ENCODE measurements around the gene TRAK1. TPM values are rescaled to one million over a fixed set of nuclear protein-coding genes. Genes with fewer than 3 reads are reported as not detected.
A peak's percentile ranks its signal among the peaks of the same experiment; 100 is the strongest.

Gene TRAK1
- total RNA-seq, 1 donor from 2014 or later = 37.5 TPM

GRCh38 chr3:42194943-42195510, 103.9 kb downstream of the TRAK1 start:
- Histone ChIP-seq H3K4me3 (no peak overlapping the region), H3K27me3 (no peaks in the 10 kb centered on the region), H3K36me3 (peaks cover 30 to 56% of the 10 kb centered on the region in 2 donors), H3K4me1 (no peaks in the 10 kb centered on the region), H3K9me3 (no peaks in the 10 kb centered on the region), H3K27ac (no peak overlapping the region)
- DNase-seq (ENCODE audit: low spot score in 2 of 2) = no peak
- intact Hi-C loops (cut with DNase I) = loop anchor here (10.0 kb wide), 1 partner anchor 1870 kb away; no protein-coding TSS in a partner anchor
- TF ChIP-seq, protein P1, sequence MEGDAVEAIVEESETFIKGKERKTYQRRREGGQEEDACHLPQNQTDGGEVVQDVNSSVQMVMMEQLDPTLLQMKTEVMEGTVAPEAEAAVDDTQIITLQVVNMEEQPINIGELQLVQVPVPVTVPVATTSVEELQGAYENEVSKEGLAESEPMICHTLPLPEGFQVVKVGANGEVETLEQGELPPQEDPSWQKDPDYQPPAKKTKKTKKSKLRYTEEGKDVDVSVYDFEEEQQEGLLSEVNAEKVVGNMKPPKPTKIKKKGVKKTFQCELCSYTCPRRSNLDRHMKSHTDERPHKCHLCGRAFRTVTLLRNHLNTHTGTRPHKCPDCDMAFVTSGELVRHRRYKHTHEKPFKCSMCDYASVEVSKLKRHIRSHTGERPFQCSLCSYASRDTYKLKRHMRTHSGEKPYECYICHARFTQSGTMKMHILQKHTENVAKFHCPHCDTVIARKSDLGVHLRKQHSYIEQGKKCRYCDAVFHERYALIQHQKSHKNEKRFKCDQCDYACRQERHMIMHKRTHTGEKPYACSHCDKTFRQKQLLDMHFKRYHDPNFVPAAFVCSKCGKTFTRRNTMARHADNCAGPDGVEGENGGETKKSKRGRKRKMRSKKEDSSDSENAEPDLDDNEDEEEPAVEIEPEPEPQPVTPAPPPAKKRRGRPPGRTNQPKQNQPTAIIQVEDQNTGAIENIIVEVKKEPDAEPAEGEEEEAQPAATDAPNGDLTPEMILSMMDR (IDR thresholded peaks at IDR 0.05) = no peak

DNA sequence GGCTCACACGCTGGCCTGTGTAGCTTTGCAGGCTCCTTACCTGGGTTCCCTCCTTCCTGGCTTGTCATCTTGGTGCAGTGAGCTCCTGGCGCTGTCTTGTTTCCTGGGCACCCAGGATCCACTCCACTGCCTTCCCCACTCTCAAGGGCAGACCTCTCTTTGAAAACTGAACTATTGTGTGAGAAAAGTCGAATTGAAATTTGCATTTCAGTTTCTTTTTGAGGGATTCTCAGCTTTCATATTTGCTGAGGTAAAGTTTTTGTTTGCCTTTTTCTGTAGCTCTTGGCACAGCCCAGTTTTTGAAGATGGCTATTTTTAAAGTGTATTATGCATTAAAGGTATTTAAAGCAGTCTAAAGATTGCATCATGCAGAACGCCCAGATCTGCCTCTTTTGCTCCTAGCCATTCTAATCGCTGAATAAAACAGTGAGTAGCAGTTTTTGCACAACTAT, 104.7 kb downstream of the TRAK1 start:
- no peak overlapping the region for H3K27ac ChIP-seq
- no peaks in the 10 kb centered on the region for H3K9me3 ChIP-seq
- H3K27me3 ChIP-seq = no peaks in the 10 kb centered on the region
- TF ChIP-seq, protein P1 (IDR thresholded peaks at IDR 0.05) = no peak
- peak in 1 of 2 donors; percentile 40 for DNase-seq (ENCODE audit: low spot score in 2 of 2)
- intact Hi-C loops (cut with DNase I) = loop anchor here (10.0 kb wide), 1 partner anchor 1871 kb away; no protein-coding TSS in a partner anchor
- no peak overlapping the region for H3K4me3 ChIP-seq
- peaks cover 38 to 65% of the 10 kb centered on the region in 2 donors for H3K36me3 ChIP-seq
- H3K4me1 ChIP-seq = no peaks in the 10 kb centered on the region

GRCh38 chr3:42198709-42199108, 107.6 kb downstream of the TRAK1 start:
- no peaks in the 10 kb centered on the region for H3K9me3 ChIP-seq
- intact Hi-C loops (cut with DNase I) = loop anchor here (10.0 kb wide), 1 partner anchor 1874 kb away; no protein-coding TSS in a partner anchor
- no peak overlapping the region for H3K27ac ChIP-seq
- H3K27me3 ChIP-seq = no peaks in the 10 kb centered on the region
- H3K4me3 ChIP-seq = no peak overlapping the region
- DNase-seq (ENCODE audit: low spot score in 2 of 2) = no peak
- no peaks in the 10 kb centered on the region for H3K4me1 ChIP-seq
- TF ChIP-seq, protein P1 (IDR thresholded peaks at IDR 0.05) = no peak
- H3K36me3 ChIP-seq = peaks cover 60 to 83% of the 10 kb centered on the region in 2 donors

DNA sequence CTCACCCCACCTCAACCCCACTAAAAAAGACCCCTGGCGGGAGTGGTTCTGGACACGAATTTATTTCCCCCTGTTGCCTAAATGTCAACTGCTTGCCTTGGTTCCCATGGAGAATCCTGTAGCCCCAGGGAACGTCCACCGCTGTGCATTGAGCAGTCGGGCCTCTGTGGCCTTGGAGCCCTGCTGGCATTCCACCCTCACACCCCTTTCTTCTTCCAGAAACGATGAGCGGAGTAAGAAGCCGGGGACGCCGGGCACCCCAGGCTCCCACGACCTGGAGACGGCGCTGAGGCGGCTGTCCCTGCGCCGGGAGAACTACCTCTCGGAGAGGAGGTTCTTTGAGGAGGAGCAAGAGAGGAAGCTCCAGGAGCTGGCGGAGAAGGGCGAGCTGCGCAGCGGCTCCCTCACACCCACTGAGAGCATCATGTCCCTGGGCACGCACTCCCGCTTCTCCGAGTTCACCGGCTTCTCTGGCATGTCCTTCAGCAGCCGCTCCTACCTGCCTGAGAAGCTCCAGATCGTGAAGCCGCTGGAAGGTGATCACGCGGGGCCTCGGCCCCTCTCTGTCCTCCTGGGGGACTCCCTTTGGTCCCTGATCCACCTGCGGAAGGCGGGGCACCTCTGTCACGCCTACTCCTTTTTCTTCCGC, 111.2 kb downstream of the TRAK1 start:
- H3K36me3 ChIP-seq = peaks cover 73 to 89% of the 10 kb centered on the region in 2 donors
- no peaks in the 10 kb centered on the region for H3K4me1 ChIP-seq
- no peak for DNase-seq (ENCODE audit: low spot score in 2 of 2)
- intact Hi-C loops (cut with DNase I) = no loop called here
- H3K9me3 ChIP-seq = no peaks in the 10 kb centered on the region
- TF ChIP-seq, protein P1 (IDR thresholded peaks at IDR 0.05) = no peak
- H3K4me3 ChIP-seq = no peak overlapping the region
- no peak overlapping the region for H3K27ac ChIP-seq
- no peaks in the 10 kb centered on the region for H3K27me3 ChIP-seq

- intact Hi-C loops (cut with DNase I) = no loop called here
- no peak for DNase-seq (ENCODE audit: low spot score in 2 of 2)
- H3K27ac ChIP-seq = no peak overlapping the region
- H3K9me3 ChIP-seq = no peaks in the 10 kb centered on the region
- no peaks in the 10 kb centered on the region for H3K27me3 ChIP-seq
- TF ChIP-seq, protein P1 (IDR thresholded peaks at IDR 0.05) = no peak
- H3K4me3 ChIP-seq = no peak overlapping the region
- peaks cover 55 to 84% of the 10 kb centered on the region in 2 donors for H3K36me3 ChIP-seq
- no peaks in the 10 kb centered on the region for H3K4me1 ChIP-seq
Measured at GRCh38 chr3:42204867-42205599, 113.9 kb downstream of the TRAK1 start.

All from ascending aorta (tissue), 2 donors.